Liver (tissue), 3 donors: ENCODE measurements around the gene KRT28.

Experiments
- FOXA1 ChIP-seq: IDR thresholded peaks from 2 replicates; pipeline ENCODE4 v1.6.1; 2016; ENCODE audit warnings: antibody characterized with exemption
- JUND ChIP-seq, 2 donors: IDR thresholded peaks; 2 replicates each; pipeline ENCODE4 v1.6.1; 2016; ENCODE audit warnings: antibody characterized with exemption in 2 of 2
- TF ChIP-seq, protein P1 (sequence below): fragments of 150-350 bp; IDR thresholded peaks from 2 replicates; pipeline ENCODE4 v1.5.1; 2017; ENCODE audit warnings: improper control_type of control experiment, low read depth, low read length; ENCODE audit not compliant: missing input control
- donor health status: healthy.
- donor health status: healthy.

DNA sequence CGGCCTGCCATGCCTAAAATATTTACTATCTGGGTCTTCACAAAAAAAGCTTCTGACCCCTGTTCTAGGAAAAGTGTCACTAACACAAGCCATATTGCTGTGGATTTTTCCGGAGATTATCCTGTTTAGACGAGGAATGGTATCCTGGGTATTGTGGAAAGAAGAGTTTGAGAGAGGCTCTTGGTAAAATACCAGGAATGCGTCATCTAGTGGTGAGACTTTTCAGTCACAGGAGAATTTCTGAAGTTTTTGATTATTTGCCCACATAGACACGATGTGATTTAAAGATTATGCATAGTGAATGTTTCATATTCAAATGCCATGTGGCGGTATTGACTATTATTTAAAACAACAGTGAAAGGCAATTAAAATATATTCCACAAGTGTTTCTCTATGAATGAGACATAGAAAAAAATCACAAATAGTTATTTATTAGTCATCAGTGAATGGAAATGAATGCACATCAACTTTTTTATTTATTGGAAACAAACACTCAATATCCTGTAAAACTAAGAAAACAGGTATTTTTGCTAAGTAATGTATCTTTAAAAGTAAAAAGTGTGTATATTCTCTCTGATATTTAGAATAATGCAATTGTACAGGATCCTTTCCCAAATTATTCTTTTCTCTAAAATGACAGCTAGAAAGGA lies 7.8 kb downstream of the KRT28 start:
- TF ChIP-seq JUND (IDR thresholded peaks at IDR 0.05) (no peak), FOXA1 (no peak)
- TF ChIP-seq, protein P1, sequence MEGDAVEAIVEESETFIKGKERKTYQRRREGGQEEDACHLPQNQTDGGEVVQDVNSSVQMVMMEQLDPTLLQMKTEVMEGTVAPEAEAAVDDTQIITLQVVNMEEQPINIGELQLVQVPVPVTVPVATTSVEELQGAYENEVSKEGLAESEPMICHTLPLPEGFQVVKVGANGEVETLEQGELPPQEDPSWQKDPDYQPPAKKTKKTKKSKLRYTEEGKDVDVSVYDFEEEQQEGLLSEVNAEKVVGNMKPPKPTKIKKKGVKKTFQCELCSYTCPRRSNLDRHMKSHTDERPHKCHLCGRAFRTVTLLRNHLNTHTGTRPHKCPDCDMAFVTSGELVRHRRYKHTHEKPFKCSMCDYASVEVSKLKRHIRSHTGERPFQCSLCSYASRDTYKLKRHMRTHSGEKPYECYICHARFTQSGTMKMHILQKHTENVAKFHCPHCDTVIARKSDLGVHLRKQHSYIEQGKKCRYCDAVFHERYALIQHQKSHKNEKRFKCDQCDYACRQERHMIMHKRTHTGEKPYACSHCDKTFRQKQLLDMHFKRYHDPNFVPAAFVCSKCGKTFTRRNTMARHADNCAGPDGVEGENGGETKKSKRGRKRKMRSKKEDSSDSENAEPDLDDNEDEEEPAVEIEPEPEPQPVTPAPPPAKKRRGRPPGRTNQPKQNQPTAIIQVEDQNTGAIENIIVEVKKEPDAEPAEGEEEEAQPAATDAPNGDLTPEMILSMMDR = peak; percentile 74
